HG02943 (cell line): ENCODE measurements around the gene CDC14B.
"Not testable (repeated sequence)": the region's sequence is repeated elsewhere in the genome, so short reads cannot be mapped to it uniquely, and the experiment has no call there.

ENCODE experiments used
- ATAC-seq: cut with Tn5 transposase; IDR thresholded peaks from one replicate; pipeline ENCODE4 v1.9.1; 2021; ENCODE audit warnings: mild to moderate bottlenecking, low read depth, moderate library complexity; ENCODE audit not compliant: unreplicated experiment

The CDC14B gene

DNA sequence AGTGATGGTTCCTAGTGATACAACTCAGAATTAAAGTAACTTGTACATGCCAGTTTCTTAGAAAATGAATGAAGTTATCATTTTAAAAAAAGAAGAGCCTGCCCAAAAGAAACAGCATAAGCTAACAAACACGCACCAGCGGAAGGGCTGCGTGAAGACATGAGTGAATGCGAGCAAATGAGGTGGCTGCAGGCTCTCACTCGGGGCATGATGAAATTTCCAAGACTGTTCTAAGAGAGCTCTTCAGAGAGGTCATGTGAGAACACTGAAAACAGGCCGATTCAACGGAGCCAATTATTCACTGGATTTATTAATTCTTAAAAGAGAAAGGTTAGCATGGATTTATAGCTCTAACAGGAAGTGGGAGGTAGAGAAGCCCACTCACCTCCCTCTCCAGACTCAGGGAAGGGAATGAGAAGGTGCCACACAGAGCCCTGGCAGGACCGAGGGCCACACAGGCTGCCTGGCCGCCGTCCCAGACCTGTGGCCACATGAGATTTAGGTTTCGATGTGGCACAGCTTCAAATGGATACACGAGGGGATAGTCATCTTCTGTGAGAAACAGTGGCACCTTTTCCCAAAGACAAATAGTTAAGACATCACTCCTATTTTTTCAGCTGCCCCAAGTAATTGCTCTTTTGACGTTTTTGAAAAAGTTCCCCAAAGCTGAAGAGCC is 114.2 kb downstream of the CDC14B start:
- no peak for ATAC-seq

DNA sequence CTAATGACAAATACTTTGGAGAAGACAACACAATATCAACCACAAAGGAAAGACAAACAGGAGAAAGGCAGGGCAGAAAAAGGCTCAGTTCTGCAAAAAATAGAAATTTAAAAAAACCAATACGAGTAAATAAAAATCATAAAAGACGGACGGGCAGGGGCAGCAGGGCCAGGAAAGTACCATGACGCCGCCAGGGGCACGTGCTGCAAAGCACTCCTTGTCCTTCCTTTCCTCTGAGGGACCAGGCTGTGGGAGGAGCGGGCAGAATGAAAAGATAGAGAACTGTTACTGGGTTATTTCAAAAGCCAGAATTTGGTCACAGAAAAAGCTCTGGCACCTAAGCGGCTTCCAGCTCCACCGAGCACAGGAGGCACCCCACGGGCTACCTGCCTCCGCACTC is 115.7 kb downstream of the CDC14B start:
- no peak for ATAC-seq

DNA sequence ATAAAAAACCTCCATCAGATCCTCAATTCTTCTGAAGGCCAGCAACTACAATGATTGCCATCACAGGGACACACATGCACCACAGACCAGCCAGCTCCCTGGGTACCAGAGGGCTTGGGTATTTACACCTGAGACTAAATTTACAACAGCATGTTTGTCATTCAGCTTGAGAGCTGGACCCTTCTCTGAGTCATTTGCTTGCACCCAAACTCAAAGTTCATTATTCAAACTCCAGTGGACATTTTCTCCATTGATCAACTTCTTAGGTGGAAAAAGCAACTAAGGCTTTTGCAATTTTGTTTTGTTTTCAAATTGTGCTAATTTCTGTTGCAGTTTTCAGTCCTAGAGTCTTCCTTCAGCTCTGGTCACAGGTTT is 116.3 kb downstream of the CDC14B start:
- ATAC-seq: not testable (repeated sequence)

DNA sequence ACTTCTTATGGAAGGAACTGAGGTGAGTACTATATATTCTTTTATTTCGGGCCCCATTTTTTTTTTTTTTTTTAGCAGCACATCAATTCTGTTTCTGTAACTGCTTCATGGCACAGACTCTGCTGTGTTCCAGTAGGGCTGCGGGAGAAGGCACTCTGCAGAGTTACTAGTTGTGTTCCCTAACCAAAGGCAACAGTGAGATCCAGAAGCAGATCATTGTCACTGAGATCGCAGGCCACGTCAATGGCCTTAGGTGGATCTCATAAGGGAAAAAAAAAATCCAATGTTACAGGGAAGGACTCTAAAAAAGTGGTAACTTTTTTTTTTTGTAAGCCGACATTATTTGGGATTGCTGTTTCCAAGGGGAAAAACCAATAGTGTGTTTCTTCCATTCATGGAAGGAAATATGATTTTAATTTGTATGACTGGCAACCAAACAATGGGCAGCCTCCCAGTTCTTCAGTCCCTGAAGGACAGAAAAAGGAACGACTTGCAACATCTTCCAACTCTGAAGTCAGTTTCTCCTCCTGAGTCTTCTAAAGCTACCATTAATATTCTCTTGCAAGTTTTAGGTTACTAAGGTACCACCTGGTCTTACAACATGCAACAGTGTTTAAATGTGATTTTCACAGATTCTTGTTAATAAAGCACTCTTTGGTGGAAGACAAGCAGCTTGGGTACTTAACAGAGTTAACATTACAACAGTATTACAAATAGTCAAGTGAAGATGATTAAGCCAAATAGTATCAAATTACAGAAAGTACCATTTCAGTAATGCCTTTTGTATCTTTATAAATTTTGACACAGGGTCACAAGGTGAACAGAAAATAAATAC is 116.9 kb downstream of the CDC14B start:
- no peak for ATAC-seq

DNA sequence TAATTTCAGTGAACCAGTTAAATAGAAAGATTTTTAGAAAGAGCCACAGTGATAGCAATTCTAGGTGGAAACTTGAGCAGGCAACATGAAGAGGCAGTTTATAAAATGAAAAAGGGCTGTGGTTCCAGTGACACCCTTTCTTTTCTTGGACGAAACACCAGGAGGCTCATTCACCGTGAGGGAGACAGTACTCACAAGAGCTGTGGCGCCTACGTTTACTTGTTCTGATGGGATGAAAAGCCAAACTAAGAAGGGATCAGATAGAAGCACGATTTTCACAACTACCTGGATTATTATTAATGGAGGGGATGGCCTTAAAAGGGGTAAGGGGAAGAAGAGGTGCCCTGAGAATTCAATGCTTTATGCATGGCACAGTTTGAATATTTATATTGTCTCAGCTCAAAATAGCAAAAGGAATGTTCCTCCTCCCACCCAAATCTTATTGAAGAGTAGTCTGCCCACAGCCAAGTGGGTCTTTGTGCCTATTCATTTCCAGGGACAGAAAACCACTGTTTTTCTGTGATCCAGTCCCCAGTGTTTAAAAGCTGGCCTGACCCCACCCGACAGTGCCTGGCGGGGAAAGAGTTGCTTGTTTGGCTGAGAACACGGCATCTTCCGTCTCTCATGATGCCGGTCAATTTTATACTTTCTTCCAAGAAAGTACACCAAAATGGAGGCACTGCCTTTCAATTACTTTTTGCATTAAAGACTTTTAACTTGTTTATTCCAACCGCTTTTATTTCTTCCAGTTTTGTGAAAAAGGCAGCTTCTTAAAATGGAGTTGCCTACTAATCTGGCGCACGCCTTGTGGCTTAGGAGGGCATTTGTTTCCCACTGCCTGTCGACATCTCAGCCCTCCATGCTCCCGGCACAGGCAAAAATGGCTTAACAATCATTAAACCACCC is 117.8 kb downstream of the CDC14B start:
- ATAC-seq: no peak

DNA sequence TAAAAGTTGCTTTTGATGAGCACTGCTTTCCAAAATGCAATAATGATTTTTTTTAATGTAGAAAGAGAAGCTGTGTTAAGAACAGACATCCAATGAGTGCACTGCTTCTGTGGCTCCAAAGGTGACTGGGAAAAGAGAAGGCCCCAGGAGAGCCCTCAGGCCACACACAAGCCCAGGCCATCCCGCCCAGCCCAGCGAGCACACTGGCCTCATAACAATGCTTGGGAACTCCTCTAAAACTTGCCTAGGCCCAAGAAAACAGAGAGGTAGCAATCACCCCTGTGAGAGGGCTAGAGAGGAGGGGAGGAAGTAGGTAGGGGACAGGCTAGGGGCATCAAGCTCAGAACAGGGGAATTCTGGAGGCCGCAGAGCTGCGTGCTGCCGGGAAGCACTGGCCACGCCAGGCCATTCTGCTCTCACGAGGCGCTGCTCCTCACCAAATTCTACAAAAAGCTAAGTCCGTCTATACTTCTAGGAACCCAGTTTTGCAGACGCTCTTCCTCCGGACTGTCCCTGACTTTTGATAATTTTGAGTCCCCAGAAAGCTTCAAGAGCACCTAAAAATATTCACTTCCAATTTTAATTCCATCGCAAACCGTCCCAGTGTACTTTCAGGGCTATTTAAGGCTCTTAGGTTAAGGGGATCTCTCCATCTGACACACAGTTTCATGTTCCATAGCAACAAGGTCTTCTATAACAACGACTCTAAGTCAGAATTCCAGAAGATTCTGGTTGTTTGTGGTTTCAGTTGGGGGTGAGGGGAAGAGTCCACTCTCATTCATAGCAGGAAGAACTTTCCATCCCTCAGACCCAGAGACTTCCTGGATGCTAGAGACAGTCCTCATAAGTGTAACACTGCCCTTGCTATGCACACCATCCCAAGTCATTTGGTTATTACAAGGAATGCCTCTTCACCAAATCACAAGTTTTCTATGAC is 118.7 kb downstream of the CDC14B start:
- ATAC-seq: no peak

DNA sequence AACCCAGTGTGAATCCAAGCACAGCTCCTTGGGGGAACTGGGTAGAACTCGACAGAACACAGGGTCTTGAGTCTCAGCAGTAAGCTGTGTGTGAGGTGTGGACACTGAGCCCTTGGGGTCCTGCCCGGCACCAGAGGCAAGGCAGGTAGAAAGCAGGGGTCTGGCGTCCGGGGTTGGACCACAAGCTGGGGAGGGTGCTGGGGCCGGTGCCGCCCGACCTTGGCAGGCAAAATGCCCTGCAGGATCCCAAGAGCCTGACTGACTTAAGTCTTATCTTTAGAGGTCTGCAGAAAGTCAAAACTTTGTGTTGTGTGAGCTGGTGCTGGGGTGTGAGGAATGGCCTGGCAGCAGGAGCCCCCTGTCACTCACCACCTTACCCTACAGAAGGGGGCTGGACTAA is 120.4 kb downstream of the CDC14B start:
- ATAC-seq: no peak

DNA sequence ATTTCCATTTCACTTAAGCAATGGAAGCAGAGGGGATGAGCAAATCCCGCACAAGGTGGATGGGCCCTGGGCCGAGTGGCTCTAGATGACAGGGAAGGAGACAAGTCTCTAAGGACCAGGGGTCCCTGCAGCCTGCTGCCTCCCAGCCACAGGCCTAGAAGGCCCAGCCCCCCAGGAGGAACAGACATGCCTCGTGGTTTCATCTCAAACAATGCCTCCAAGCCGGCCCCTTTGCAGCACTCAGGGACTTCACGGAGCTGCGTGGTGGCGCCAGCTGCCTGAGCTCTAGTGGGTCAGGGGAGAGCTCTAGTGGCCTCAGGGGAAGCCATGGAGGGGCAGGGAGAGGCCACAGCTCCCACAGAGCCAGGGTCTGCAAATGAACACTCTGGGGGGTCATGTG is 120.8 kb downstream of the CDC14B start:
- no peak for ATAC-seq

DNA sequence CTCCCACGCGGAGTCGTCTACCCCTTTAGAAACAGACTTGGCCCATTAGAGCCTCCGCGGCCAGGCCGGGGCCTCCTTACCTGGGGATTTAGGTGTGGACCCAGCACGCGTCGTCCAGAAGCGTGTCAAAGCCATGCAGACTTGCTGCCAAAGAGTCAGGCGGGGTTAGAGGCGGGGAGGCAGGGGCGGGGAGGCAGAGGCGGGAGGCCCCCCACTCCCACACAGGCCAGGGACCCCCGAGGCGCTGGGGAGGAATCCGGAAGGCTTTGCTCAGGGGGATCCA is 122.6 kb downstream of the CDC14B start:
- no peak for ATAC-seq

DNA sequence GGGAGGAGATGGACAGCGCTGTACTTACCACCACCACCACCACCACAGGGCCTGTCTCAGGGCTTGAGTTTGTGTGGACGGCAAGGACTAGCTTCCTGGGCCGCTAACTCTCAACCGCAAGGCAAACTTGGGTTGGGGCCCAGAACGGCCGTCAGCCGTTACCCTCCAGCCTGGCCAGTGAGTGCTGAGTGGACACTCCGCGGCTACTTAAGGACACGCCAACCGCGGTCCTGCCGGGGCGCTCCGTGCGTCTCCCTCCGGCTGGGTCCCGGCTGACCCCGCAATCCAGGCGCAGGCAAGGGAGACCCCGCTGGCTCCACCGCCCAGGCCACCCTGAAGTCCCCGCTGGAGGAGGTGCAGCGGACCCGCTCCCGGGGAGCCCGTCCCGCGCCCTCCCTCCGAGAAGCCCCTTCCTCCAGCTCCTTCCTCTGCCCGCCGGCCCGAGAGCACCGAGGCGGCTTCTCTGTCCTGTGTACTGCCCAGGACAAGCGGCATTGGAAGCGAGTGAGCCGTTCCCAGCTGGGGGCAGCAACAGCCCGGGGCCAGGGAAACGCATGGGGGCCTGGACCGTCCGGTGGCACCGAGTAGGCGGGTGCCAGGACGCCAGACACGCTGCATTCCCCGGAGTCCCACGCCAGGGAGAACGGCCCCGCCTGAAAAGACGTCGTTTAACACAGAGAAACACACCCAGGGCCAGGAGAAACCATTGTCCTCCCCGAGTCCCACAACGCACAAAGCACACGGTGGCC is 123.1 kb downstream of the CDC14B start:
- no peak for ATAC-seq

DNA sequence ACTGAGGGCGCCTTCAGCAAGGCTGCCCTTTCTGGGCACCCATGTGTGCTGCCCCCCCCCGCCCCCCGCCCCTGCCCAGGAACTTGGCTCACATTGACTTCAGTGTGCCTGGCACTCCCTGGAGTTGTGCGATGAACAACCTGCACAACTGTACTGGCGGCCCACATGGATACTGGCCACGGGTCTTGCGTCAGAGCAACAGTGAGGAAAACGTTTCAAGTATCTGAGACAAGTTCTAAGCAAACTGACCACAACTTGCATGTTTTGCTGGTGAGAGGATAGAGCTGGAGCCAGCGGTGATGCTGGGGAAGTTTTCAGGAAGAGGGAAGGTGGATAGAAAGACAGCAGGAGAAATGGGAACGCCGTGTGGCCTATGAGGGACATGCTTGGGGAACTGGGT is 124.3 kb downstream of the CDC14B start:
- ATAC-seq: no peak

DNA sequence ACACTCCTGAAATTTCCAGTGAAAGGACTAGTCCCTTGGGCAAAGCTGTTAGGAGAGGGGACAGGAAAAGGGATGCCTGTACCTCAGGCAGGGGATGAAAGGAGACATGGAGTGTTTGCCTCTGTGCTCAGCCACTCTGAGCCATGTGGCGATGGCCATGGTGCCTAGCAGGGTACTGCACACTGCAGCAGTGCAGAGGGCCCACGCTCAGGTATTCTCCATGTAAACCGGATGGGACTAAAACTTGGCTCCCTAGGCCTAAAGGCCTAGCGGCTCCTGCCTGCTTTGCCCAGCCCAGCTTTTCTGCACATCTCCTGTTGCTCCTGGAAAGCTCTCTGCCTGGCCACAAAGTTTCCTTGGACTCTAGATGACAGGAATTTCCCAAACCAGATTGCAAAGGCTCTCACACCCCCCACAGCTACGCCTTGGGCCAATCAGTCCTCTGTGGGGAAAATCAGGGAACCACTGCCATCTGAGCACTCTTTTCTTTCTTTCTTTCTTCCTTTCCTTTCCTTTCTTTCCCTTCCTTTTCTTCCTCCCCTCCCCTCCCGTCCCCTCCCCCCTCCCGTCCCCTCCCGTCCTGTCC is 125.3 kb downstream of the CDC14B start:
- no peak for ATAC-seq

DNA sequence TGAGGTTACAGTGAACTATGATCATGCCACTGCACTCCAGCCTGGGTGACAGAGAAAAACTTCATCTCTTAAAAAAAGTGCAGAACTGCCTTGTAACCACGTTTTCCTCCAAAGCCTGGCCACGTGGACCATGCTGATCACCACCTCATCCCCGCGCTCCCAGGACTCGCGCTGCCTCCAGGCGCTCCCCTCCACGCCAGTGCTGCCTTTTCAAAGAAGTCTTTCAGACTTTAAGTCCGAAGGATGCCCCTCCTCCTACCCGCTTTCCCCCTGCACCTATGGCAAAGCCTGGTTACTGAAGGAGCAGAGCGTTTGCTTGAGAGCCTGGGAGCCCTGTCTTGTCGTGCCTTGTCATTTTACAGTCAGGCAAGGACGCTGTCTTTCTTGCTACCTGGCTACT is 125.9 kb downstream of the CDC14B start:
- ATAC-seq: no peak

DNA sequence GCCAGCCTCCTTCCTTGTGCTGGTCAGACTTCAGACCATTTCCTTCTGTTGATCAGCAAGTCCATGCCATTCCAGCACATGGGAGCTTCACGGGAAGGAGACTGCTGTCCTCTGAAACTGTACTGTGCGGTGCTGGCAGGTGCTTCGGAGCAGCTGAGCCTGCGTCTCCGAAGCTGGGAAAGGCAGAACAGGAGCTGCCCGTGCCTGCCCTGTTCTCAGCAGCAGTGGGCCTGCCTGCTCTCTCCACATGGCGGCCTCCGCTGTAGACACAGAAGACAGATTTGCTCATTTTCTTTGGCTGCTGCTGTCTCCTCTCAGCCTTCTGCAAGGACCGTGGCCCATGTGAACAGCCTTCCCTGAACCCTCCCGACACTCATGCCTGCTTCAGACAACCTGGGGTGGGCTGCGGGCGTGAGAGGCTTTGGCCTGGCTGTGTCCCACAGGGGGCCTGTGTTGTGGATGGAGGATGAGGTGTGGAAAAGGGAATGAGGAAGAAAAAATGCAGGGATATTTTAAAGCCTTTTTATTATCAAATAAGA is 126.6 kb downstream of the CDC14B start:
- ATAC-seq: no peak

DNA sequence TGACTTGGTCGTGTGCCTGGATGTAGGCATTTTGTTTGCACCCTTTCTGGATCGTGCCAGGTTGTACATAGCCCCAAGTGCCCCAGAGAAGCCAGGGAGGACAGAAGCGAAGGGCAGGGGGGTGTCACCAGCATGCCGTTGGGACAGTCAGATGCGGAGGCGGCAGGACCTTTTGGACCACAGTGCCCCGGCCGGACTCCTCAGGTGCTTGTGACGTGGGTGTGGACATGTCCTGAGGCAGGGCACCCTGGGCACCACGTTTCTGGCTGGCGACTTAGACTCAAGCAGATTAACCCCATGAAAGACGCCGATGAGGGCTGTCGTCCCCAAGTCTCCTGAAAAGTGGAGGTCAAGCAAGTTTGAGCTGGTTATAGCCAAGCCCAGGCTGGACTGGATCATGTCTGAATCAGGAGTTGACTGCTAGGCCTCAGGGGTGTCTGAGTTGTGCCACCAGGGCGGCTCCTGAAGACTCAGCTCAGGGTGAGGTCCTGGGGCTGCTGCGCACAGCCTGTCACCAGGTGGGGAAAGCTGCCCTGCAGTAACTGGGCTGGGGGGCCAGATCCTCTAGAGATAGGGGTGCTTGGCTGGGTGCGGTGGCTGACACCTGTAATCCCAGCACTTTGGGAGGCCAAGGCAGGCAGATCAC is 127.6 kb downstream of the CDC14B start:
- ATAC-seq: no peak

DNA sequence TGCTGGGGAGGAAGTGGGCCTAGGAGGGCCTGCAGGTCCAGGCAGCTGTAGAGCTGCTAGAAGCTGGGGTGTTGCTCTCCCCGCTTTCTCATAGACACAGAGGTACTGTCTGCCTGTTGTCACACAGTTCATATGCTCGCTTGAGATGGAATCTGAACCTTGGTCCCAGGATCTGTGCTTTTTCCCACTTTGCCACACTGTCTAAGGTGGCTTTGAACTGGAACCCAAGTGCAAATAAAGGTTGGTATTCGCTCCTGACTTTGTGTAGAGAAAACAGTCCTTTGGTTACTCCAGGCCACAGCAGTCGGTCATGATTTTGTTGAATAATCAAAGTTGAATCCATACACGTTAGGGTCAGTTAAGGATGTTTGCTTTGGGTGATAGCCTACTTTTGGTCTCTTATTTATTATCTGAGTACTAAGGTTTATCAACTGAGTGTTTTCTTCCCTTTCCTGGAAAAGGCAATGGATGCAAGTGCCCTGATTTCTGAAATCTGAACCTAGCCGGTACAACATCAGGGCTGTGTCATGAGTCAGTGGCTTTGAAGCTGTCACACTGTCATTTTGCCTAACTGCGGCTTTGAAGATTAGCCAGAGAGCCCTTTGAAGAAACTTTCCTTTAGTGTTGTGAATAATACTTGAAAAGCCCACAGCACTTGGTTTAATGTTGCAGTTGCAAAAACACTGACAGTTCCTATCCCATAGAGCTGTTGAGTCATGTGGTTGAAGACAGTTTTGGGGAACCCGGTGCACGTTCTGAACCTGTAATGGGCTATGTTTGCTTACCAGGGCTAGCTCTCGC is 128.4 kb downstream of the CDC14B start:
- ATAC-seq: no peak

DNA sequence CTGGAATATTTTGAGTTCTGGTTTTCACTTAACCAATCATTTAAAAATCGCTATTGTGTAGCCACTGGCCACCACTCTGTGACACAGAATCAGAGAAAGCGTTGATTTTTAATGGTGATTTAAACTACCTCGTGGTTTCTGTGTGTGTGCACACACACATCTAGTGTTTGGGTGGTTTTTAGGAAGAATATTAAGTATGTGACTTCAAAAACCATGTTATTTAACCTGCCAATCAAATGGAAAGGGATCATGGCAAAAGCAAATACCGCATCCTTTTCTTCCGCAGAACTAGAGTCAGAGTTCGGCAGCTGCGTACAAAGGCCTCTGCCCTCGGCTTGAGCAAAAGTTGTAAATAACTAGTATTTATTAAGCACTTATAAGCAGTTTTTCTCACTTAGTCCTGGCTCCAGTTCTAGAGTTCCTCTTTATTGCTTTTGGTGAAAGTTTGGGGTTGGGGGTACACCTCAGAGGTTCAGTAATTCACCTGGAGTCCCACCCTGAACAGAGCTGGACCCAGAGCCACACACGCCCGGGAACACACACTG is 129.0 kb downstream of the CDC14B start:
- ATAC-seq: no peak
